Chondrocyte (in vitro differentiated cells): ENCODE measurements around the gene GABBR2. TPM values are rescaled to one million over a fixed set of nuclear protein-coding genes. Genes with fewer than 3 reads are reported as not detected.

ENCODE experiments used
- DNase-seq: peaks from one replicate; pipeline ENCODE4 v3.0.0; 2021; ENCODE audit warnings: mixed read lengths, low spot score
- H3K27ac Mint-ChIP-seq: one replicate; pipeline ENCODE4 v1.8.0; 2021; ENCODE audit warnings: mild to moderate bottlenecking, moderate library complexity, mixed read lengths; ENCODE audit not compliant: unreplicated experiment
- H3K27me3 Mint-ChIP-seq: 2 replicates; pipeline ENCODE4 v1.8.0; 2021; ENCODE audit warnings: low read depth, mixed read lengths
- H3K36me3 Mint-ChIP-seq: 2 replicates; pipeline ENCODE4 v1.8.0; 2021; ENCODE audit warnings: low read depth, mixed read lengths
- H3K4me1 Mint-ChIP-seq: 2 replicates; pipeline ENCODE4 v1.8.0; 2021; ENCODE audit warnings: low read depth, mild to moderate bottlenecking, mixed read lengths
- H3K4me3 Mint-ChIP-seq: one replicate; pipeline ENCODE4 v1.8.0; 2021; ENCODE audit warnings: mild to moderate bottlenecking, moderate library complexity, mixed read lengths; ENCODE audit not compliant: unreplicated experiment
- H3K9me3 Mint-ChIP-seq: 2 replicates; pipeline ENCODE4 v1.8.0; 2021; ENCODE audit warnings: low read depth, mixed read lengths
- total RNA-seq: library from RNA; stranded (reverse); gene quantifications from 3 replicates; pipeline ENCODE4 v1.2.1, GENCODE V29; 2021
- TF ChIP-seq, protein P1 (sequence below): fragments of 200-600 bp; sonication (generic); IDR thresholded peaks from 2 replicates; pipeline ENCODE4 v1.5.0; 2021; ENCODE audit warnings: antibody characterized with exemption, mild to moderate bottlenecking, moderate library complexity

The GABBR2 gene
- total RNA-seq, 1 donor from 2014 or later: 0.12 TPM

DNA sequence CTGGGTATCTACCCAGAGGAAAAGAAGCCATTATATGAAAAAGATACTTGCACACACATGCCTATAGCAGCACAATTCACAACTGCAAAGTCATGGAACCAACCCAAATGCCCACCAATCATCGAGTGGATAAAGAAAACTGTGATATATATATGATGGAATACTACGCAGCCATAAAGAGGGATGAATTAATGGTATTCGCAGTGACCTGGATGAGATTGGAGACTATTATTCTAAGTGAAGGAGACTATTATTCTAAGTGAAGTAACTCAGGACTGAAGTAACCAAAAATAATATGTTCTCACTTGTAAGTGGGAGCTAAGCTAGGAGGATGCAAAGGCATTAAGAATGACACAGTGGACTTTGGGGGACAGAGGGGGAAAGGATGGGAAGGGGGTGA, 30.0 kb upstream of the GABBR2 start:
- no peaks in the 10 kb centered on the region for H3K4me1 Mint-ChIP-seq
- H3K27me3 Mint-ChIP-seq: no peaks in the 10 kb centered on the region

DNA sequence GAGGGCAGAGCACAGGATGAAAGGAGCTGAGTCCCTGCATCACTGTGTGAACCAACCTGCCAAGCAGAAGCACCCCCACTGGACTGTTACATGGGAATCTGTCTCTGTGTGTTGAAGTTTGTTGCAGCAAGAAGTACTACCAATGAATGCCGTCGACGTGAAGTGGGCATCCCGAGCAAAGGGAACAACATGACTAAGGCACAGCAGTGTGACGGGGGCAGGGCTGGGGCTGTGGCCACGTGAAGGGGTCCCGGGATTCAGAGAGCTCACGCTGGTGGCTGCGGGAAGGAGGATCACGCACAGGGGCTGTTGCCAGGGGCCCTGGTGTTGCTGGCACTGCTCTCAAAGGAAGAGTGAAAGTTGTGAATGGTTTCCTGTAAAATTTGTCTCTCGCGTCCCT, 27.5 kb upstream of the GABBR2 start:
- H3K36me3 Mint-ChIP-seq: peaks cover 37% of the 10 kb centered on the region
- no peak overlapping the region for H3K27ac Mint-ChIP-seq
- H3K4me3 Mint-ChIP-seq: no peak overlapping the region
- no peaks in the 10 kb centered on the region for H3K4me1 Mint-ChIP-seq
- H3K9me3 Mint-ChIP-seq: peaks cover 18% of the 10 kb centered on the region
- DNase-seq: no peak
- TF ChIP-seq, protein P1, sequence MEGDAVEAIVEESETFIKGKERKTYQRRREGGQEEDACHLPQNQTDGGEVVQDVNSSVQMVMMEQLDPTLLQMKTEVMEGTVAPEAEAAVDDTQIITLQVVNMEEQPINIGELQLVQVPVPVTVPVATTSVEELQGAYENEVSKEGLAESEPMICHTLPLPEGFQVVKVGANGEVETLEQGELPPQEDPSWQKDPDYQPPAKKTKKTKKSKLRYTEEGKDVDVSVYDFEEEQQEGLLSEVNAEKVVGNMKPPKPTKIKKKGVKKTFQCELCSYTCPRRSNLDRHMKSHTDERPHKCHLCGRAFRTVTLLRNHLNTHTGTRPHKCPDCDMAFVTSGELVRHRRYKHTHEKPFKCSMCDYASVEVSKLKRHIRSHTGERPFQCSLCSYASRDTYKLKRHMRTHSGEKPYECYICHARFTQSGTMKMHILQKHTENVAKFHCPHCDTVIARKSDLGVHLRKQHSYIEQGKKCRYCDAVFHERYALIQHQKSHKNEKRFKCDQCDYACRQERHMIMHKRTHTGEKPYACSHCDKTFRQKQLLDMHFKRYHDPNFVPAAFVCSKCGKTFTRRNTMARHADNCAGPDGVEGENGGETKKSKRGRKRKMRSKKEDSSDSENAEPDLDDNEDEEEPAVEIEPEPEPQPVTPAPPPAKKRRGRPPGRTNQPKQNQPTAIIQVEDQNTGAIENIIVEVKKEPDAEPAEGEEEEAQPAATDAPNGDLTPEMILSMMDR: no peak
- H3K27me3 Mint-ChIP-seq: no peaks in the 10 kb centered on the region

More for the DNA sequence above, 30.0 kb upstream of the GABBR2 start:
- DNase-seq: no peak
- Mint-ChIP-seq H3K27ac (no peak overlapping the region), H3K36me3 (peaks cover 32% of the 10 kb centered on the region), H3K4me3 (no peak overlapping the region), H3K9me3 (peaks cover 18% of the 10 kb centered on the region)
- TF ChIP-seq, protein P1: no peak

- DNase-seq: no peak
- peaks cover 26% of the 10 kb centered on the region for H3K36me3 Mint-ChIP-seq
- H3K4me3 Mint-ChIP-seq: no peak overlapping the region
- H3K4me1 Mint-ChIP-seq: no peaks in the 10 kb centered on the region
- no peak overlapping the region for H3K27ac Mint-ChIP-seq
- TF ChIP-seq, protein P1: no peak
- no peaks in the 10 kb centered on the region for H3K27me3 Mint-ChIP-seq
- peaks cover 5% of the 10 kb centered on the region for H3K9me3 Mint-ChIP-seq
Observed at GRCh38 chr9:98732801-98733200, 24.1 kb upstream of the GABBR2 start.

DNA sequence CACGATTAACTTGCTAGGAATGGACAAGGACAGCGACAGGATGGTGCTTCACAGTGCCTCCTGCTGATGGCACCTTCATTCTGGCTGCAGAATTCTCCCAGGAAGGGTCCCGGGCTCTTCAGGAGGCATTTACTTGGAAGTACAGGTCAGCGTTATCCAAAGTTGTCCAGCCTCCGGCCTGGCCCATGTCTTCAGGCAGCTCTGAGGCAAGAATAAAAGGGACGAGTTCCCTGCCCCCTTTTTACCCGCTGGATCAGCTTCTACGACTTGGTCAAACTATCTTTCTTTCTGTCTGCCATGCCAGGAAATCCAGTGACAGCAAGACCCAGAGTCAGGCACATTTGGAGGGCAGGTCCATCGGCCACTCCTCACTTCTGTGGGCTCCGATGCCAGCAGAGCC, 23.4 kb upstream of the GABBR2 start:
- no peaks in the 10 kb centered on the region for H3K9me3 Mint-ChIP-seq
- no peak for DNase-seq
- H3K4me1 Mint-ChIP-seq: no peaks in the 10 kb centered on the region
- peaks cover under 1% of the 10 kb centered on the region for H3K27me3 Mint-ChIP-seq
- H3K4me3 Mint-ChIP-seq: no peak overlapping the region
- H3K36me3 Mint-ChIP-seq: peaks cover 21% of the 10 kb centered on the region
- no peak overlapping the region for H3K27ac Mint-ChIP-seq
- TF ChIP-seq, protein P1: no peak

GRCh38 chr9:98730871-98731270, 22.1 kb upstream of the GABBR2 start:
- no peaks in the 10 kb centered on the region for H3K4me1 Mint-ChIP-seq
- H3K27me3 Mint-ChIP-seq: peaks cover 11% of the 10 kb centered on the region
- peaks cover 12% of the 10 kb centered on the region for H3K36me3 Mint-ChIP-seq
- H3K9me3 Mint-ChIP-seq: no peaks in the 10 kb centered on the region
- DNase-seq: no peak
- no peak overlapping the region for H3K4me3 Mint-ChIP-seq
- TF ChIP-seq, protein P1: no peak
- no peak overlapping the region for H3K27ac Mint-ChIP-seq
